Measurements from ENCODE around the gene RNF151. TPM values are rescaled to one million over a fixed set of nuclear protein-coding genes. Genes with fewer than 3 reads are reported as not detected.

The RNF151 gene
- total and polyA plus RNA-seq, 7 donors: not detected

GRCh38 chr16:1971796-1972489 is 5.3 kb downstream of the RNF151 start, which contains the start of gene TBL3:
TBL3 (plus strand) TSS chr16:1972053; CDS start chr16:1972165, 112 bp downstream.
- 0% methylated on average over 55 to 78 of the region's 78 CpGs for WGBS, 3 donors
- DNase-seq: peak; percentile 94 to 97
- H3K36me3 ChIP-seq (ENCODE audit: insufficient read depth in 1 of 2, low read depth in 1 of 2): peaks cover 3 to 30% of the 10 kb centered on the region in 2 donors
- TF ChIP-seq CTCF (IDR thresholded peaks at IDR 0.05): no peak
- intact Hi-C loops (cut with DNase I): loop anchor here in 1 of 2 donors (1.0 kb wide), 1 partner anchor 14 kb away; no protein-coding TSS in a partner anchor
- peaks cover 20% of the 10 kb centered on the region for H3K4me1 ChIP-seq
- peak within 1 kb of the TSS; percentile 98 for H3K27ac ChIP-seq
- peak within 1 kb of the TSS; percentile 100 for H3K4me3 ChIP-seq
- no peaks in the 10 kb centered on the region for H3K9me3 ChIP-seq
- peak; percentile 94 to 97 (median 94) for ATAC-seq
- no peaks in the 10 kb centered on the region for H3K27me3 ChIP-seq (ENCODE audit: insufficient read depth in 3 of 3, low read length in 2 of 3)

GRCh38 chr16:1972490-1972877 is 5.8 kb downstream of the RNF151 start:
- no peak for DNase-seq
- TF ChIP-seq CTCF (IDR thresholded peaks at IDR 0.05): no peak

GRCh38 chr16:1973461-1974156 is 7.0 kb downstream of the RNF151 start:
- H3K4me3 ChIP-seq: peak overlapping the region; percentile 100
- ATAC-seq: no peak
- H3K9me3 ChIP-seq: no peaks in the 10 kb centered on the region
- H3K27me3 ChIP-seq (ENCODE audit: insufficient read depth in 3 of 3, low read length in 2 of 3): no peaks in the 10 kb centered on the region
- WGBS, 3 donors: 76 to 78% (median 77%) methylated on average over 14 to 16 of the region's 16 CpGs
- no peak for TF ChIP-seq CTCF (IDR thresholded peaks at IDR 0.05)
- peaks cover 8 to 46% of the 10 kb centered on the region in 2 donors for H3K36me3 ChIP-seq (ENCODE audit: insufficient read depth in 1 of 2, low read depth in 1 of 2)
- H3K27ac ChIP-seq: no peak overlapping the region
- intact Hi-C loops (cut with DNase I): no loop called here
- DNase-seq: no peak
- peaks cover 20% of the 10 kb centered on the region for H3K4me1 ChIP-seq

More at GRCh38 chr16:1972490-1972877, 5.8 kb downstream of the RNF151 start:
- Histone ChIP-seq H3K4me1 (peaks cover 20% of the 10 kb centered on the region), H3K36me3 (ENCODE audit: insufficient read depth in 1 of 2, low read depth in 1 of 2) (peaks cover 3 to 35% of the 10 kb centered on the region in 2 donors), H3K27me3 (ENCODE audit: insufficient read depth in 3 of 3, low read length in 2 of 3) (no peaks in the 10 kb centered on the region), H3K4me3 (peak overlapping the region; percentile 100), H3K9me3 (no peaks in the 10 kb centered on the region), H3K27ac (peak overlapping the region; percentile 98)
- intact Hi-C loops (cut with DNase I): loop anchor here in 1 of 2 donors (1.0 kb wide), 1 partner anchor 14 kb away; no protein-coding TSS in a partner anchor
- 1 to 2% (median 1%) methylated on average over 16 to 22 of the region's 22 CpGs for WGBS, 3 donors
- peak in 2 of 4 donors; percentile 2 to 8 for ATAC-seq

GRCh38 chr16:1974157-1975070 is 7.8 kb downstream of the RNF151 start:
- Histone ChIP-seq H3K36me3 (ENCODE audit: insufficient read depth in 1 of 2, low read depth in 1 of 2) (peaks cover 8 to 53% of the 10 kb centered on the region in 2 donors), H3K4me1 (peaks cover 20% of the 10 kb centered on the region), H3K9me3 (no peaks in the 10 kb centered on the region), H3K27me3 (ENCODE audit: insufficient read depth in 3 of 3, low read length in 2 of 3) (no peaks in the 10 kb centered on the region), H3K27ac (no peak overlapping the region), H3K4me3 (no peak overlapping the region)
- intact Hi-C loops (cut with DNase I): no loop called here
- no peak for TF ChIP-seq CTCF (IDR thresholded peaks at IDR 0.05)
- DNase-seq (no peak), ATAC-seq (no peak)
- WGBS, 3 donors: 90 to 92% (median 92%) methylated on average over 40 to 42 of the region's 42 CpGs

Measured in psoas muscle (tissue), 8 donors.